HCT116 (cell line): ENCODE measurements around the gene SEC31A. TPM values are rescaled to one million over a fixed set of nuclear protein-coding genes. Genes with fewer than 3 reads are reported as not detected.

Experiments
- ATAC-seq: fragments of 200-7000 bp; cut with Tn5 transposase; 2 replicates; pipeline ENCODE4 v1.9.1; 2020; ENCODE audit warnings: mild to moderate bottlenecking, moderate library complexity
- BruUV-seq: library from RNA; stranded (reverse); fragments of 400-500 nt; replicated peaks from 2 replicates; lab custom pipeline; 2021; lab: Mats Ljungman, UMichigan
- CTCF ChIA-PET: fragments of 300-600 bp; sonication (Branson Sonifier 250); formaldehyde crosslinking; loops from one replicate; lab custom pipeline; 2021; ENCODE audit warnings: antibody characterized with exemption; lab: Charles Lee
- POLR2A ChIA-PET: fragments of 300-600, 350-600 bp; sonication (Branson Sonifier 250); formaldehyde crosslinking; loops from one replicate; lab custom pipeline; 2021; ENCODE audit warnings: antibody characterized with exemption; lab: Charles Lee
- RAD21 ChIA-PET, 2 experiments: fragments of 300-600 bp; sonication (Branson Sonifier 250); formaldehyde crosslinking; loops; one replicate each; lab custom pipeline; 2023; ENCODE audit warnings: low total read pairs in 2 of 2; ENCODE audit not compliant: uncharacterized antibody in 2 of 2, unreplicated experiment in 2 of 2, low non-redundant PET in 1 of 2; lab: Charles Lee
- DNase-seq: peaks from one replicate; pipeline ENCODE4 v3.0.0-alpha.2; 2010; ENCODE audit warnings: low read depth, low spot score
- H2AFZ ChIP-seq: fragments of 200-600 bp; shearing (Covaris generic), sonication (generic); 2 replicates; pipeline ENCODE4 v1.6.1; 2017; ENCODE audit warnings: low read depth, mixed run types, mixed read lengths, antibody characterized with exemption, low read length; ENCODE audit not compliant: poor library complexity, severe bottlenecking
- H3K27ac ChIP-seq: 2 replicates; pipeline ENCODE4 v1.5.1; 2012; ENCODE audit warnings: low read depth, low read length
- H3K27me3 ChIP-seq: fragments of 200-600 bp; sonication (generic); 2 replicates; pipeline ENCODE4 v1.6.1; 2016; ENCODE audit warnings: mixed run types, low read length, mixed read lengths; ENCODE audit not compliant: insufficient read depth
- H3K36me3 ChIP-seq, 2 experiments: fragments of 200-500 bp in 1 of 2; fragments of 200-600 bp in 1 of 2; sonication (Bioruptor generic) in 1 of 2; sonication (generic) in 1 of 2; 2 replicates each; pipeline versions ENCODE4 v1.5.1 to v1.6.1; 2014 to 2016; ENCODE audit warnings: low read length in 2 of 2, inconsistent platforms in 1 of 2, mixed read lengths in 1 of 2, mixed run types in 1 of 2; ENCODE audit not compliant: insufficient read depth in 2 of 2, control insufficient read depth in 1 of 2
- H3K4me1 ChIP-seq, 2 experiments: fragments of 200-600 bp in 1 of 2; sonication (generic) in 1 of 2; 2 replicates each; pipeline versions ENCODE4 v1.5.1 to v1.6.1; 2012 to 2017; ENCODE audit warnings: low read length in 2 of 2, inconsistent platforms in 1 of 2, mild to moderate bottlenecking in 1 of 2, mixed read lengths in 1 of 2, mixed run types in 1 of 2, moderate library complexity in 1 of 2; ENCODE audit not compliant: insufficient read depth in 2 of 2, control insufficient read depth in 1 of 2
- H3K4me2 ChIP-seq: fragments of 200-600 bp; sonication (generic); 2 replicates; pipeline ENCODE4 v1.6.1; 2017; ENCODE audit warnings: mixed run types, low read length, mixed read lengths
- H3K4me3 ChIP-seq, 2 experiments: fragments of 200-600 bp in 1 of 2; sonication (generic) in 1 of 2; replicated peaks in 1 of 2; 2 replicates each; pipeline ENCODE4 v1.5.1; 2011 to 2016; ENCODE audit warnings: low read length in 2 of 2, control low read depth in 1 of 2, low read depth in 1 of 2, mild to moderate bottlenecking in 1 of 2, mixed read lengths in 1 of 2, mixed run types in 1 of 2
- H3K79me2 ChIP-seq: fragments of 200-600 bp; sonication (generic); 2 replicates; pipeline ENCODE4 v1.6.1; 2017; ENCODE audit warnings: mild to moderate bottlenecking, mixed run types, low read length, moderate library complexity, mixed read lengths; ENCODE audit not compliant: insufficient read depth
- H3K9ac ChIP-seq: fragments of 200-600 bp; sonication (generic); 2 replicates; pipeline ENCODE4 v1.6.1; 2016; ENCODE audit warnings: low read length, mixed read lengths
- H3K9me2 ChIP-seq: fragments of 200-600 bp; sonication (generic), shearing (Covaris generic); 2 replicates; pipeline ENCODE4 v1.6.1; 2017; ENCODE audit warnings: mixed run types, mild to moderate bottlenecking, moderate library complexity; ENCODE audit not compliant: insufficient read depth
- H3K9me3 ChIP-seq, 2 experiments: fragments of 200-500 bp in 1 of 2; fragments of 200-600 bp in 1 of 2; sonication (Bioruptor generic) in 1 of 2; sonication (generic) in 1 of 2; 2 replicates each; pipeline ENCODE4 v1.6.1; 2014 to 2017; ENCODE audit warnings: low read length in 2 of 2, mixed read lengths in 2 of 2, inconsistent platforms in 1 of 2, low read depth in 1 of 2, mild to moderate bottlenecking in 1 of 2, mixed run types in 1 of 2, moderate library complexity in 1 of 2; ENCODE audit not compliant: control insufficient read depth in 1 of 2, insufficient read depth in 1 of 2
- H4K20me1 ChIP-seq: fragments of 200-600 bp; sonication (generic), shearing (Covaris generic); 2 replicates; pipeline ENCODE4 v1.6.1; 2017; ENCODE audit warnings: mixed run types, mild to moderate bottlenecking, moderate library complexity; ENCODE audit not compliant: insufficient read depth
- CBX3 ChIP-seq: IDR thresholded peaks from 2 replicates; pipeline ENCODE4 v1.6.1; 2012; ENCODE audit warnings: low read depth
- EZH2 ChIP-seq: fragments of 200-600 bp; sonication (generic); IDR thresholded peaks from 2 replicates; pipeline ENCODE4 v1.6.1; 2017; ENCODE audit warnings: antibody characterized with exemption, mixed run types
- EZH2phosphoT487 ChIP-seq: fragments of 200-600 bp; IDR thresholded peaks from 2 replicates; pipeline ENCODE4 v1.6.1; 2018; ENCODE audit warnings: antibody characterized with exemption, borderline replicate concordance
- JUND ChIP-seq: IDR thresholded peaks from 2 replicates; pipeline ENCODE4 v1.6.1; 2012
- RAD21 ChIP-seq: IDR thresholded peaks from 2 replicates; pipeline ENCODE4 v1.6.1; 2012; ENCODE audit warnings: low read depth, mild to moderate bottlenecking
- SIN3A ChIP-seq: IDR thresholded peaks from 2 replicates; pipeline ENCODE4 v1.6.1; 2012; ENCODE audit warnings: low read depth
- SRF ChIP-seq: IDR thresholded peaks from 2 replicates; pipeline ENCODE4 v1.6.1; 2012; ENCODE audit warnings: low read depth
- TCF7L2 ChIP-seq: IDR thresholded peaks from 2 replicates; pipeline ENCODE4 v1.7.0; 2011; ENCODE audit warnings: borderline replicate concordance, inconsistent platforms; ENCODE audit not compliant: insufficient read depth, insufficient read length; ENCODE audit errors: extremely low read depth
- YY1 ChIP-seq: IDR thresholded peaks from 2 replicates; pipeline ENCODE4 v1.6.1; 2011; ENCODE audit warnings: low read length, low read depth, moderate library complexity, mild to moderate bottlenecking; ENCODE audit not compliant: insufficient replicate concordance; ENCODE audit errors: extremely low read depth
- ZFX ChIP-seq: fragments of 450-650 bp; IDR thresholded peaks from 2 replicates; pipeline ENCODE4 v1.6.1; 2017
- ZNF274 ChIP-seq: fragments of 200-500 bp; sonication (Bioruptor generic); IDR thresholded peaks from 2 replicates; pipeline ENCODE4 v1.6.1; 2014; ENCODE audit warnings: mild to moderate bottlenecking, low read depth, low read length, inconsistent platforms
- intact Hi-C: fragments of 100-400 bp; cut with micrococcal nuclease; formaldehyde crosslinking; loops from 2 replicates; pipeline ENCODE4 v1.10.0; 2022
- total RNA-seq: library from RNA; stranded (reverse); gene quantifications from one replicate; pipeline ENCODE4 v1.2.1, GENCODE V29; 2021; ENCODE audit not compliant: unreplicated experiment
- TF ChIP-seq, protein P1 (sequence below), 3 experiments: fragments of 200-600 bp in 1 of 3; sonication (generic) in 1 of 3; IDR thresholded peaks in 2 of 3; conservative IDR thresholded peaks in 1 of 3; 2 replicates each; pipeline ENCODE4 v1.5.1; 2012 to 2017; ENCODE audit warnings: low read depth in 2 of 3, low read length in 2 of 3, antibody characterized with exemption in 1 of 3, borderline replicate concordance in 1 of 3, control low read depth in 1 of 3, mild to moderate bottlenecking in 1 of 3, mixed read lengths in 1 of 3, mixed run types in 1 of 3, moderate library complexity in 1 of 3; ENCODE audit not compliant: insufficient read depth in 1 of 3
- TF ChIP-seq, protein P2 (sequence below): IDR thresholded peaks from 2 replicates; pipeline ENCODE4 v1.6.1; 2012; ENCODE audit warnings: low read depth

SEC31A gene
- total RNA-seq, 1 experiment from 2014 or later = 78.5 TPM

DNA sequence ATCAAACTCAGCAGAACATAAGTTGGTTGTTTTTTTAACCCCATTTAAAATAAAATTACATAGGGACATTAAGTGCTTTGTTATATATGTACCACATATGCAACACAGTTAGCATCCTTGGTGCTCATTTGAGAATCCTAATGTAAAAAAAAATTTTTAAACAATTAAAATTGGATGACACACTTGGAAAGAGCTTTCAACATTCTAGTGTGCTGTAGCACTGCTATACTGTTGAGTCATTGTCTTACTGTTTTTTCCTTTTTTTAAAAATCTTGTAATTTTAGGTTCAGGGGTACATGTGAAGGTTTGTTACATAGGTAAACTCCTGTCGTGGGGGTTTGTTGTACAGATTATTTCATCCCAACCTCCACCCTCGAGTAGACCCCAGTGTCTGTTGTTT lies 22.4 kb upstream of the SEC31A start:
- CTCF ChIA-PET = no interaction called here
- intact Hi-C loops = no loop called here

More for the DNA sequence above, 22.4 kb upstream of the SEC31A start:
- H3K36me3 ChIP-seq = no peaks in the 10 kb centered on the region
- no peak overlapping the region for H3K4me2 ChIP-seq
- DNase-seq (no peak), ATAC-seq (no peak)
- H3K9me3 ChIP-seq = no peaks in the 10 kb centered on the region
- POLR2A ChIA-PET = no interaction called here
- no peaks in the 10 kb centered on the region for H3K9me2 ChIP-seq
- H3K4me3 ChIP-seq = no peak overlapping the region
- no TSS peak for BruUV-seq
- H3K4me1 ChIP-seq = no peaks in the 10 kb centered on the region
- no peaks in the 10 kb centered on the region for H3K27me3 ChIP-seq
- RAD21 ChIA-PET = no interaction called here
- H3K79me2 ChIP-seq = no peaks in the 10 kb centered on the region
- no peak overlapping the region for H3K9ac ChIP-seq
- no peak for TF ChIP-seq YY1
- TF ChIP-seq, protein P1, sequence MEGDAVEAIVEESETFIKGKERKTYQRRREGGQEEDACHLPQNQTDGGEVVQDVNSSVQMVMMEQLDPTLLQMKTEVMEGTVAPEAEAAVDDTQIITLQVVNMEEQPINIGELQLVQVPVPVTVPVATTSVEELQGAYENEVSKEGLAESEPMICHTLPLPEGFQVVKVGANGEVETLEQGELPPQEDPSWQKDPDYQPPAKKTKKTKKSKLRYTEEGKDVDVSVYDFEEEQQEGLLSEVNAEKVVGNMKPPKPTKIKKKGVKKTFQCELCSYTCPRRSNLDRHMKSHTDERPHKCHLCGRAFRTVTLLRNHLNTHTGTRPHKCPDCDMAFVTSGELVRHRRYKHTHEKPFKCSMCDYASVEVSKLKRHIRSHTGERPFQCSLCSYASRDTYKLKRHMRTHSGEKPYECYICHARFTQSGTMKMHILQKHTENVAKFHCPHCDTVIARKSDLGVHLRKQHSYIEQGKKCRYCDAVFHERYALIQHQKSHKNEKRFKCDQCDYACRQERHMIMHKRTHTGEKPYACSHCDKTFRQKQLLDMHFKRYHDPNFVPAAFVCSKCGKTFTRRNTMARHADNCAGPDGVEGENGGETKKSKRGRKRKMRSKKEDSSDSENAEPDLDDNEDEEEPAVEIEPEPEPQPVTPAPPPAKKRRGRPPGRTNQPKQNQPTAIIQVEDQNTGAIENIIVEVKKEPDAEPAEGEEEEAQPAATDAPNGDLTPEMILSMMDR (IDR thresholded peaks at IDR 0.05 in 2 of 3, conservative IDR thresholded peaks at IDR 0.05 in 1 of 3; ENCODE audit: borderline replicate concordance in 1 of 3, insufficient read depth in 1 of 3, low read depth in 2 of 3, low read length in 2 of 3) = no peak
- TF ChIP-seq CBX3 = no peak
- TF ChIP-seq SRF = no peak
- no peak for TF ChIP-seq RAD21
- TF ChIP-seq ZNF274 = no peak
- TF ChIP-seq, protein P2, sequence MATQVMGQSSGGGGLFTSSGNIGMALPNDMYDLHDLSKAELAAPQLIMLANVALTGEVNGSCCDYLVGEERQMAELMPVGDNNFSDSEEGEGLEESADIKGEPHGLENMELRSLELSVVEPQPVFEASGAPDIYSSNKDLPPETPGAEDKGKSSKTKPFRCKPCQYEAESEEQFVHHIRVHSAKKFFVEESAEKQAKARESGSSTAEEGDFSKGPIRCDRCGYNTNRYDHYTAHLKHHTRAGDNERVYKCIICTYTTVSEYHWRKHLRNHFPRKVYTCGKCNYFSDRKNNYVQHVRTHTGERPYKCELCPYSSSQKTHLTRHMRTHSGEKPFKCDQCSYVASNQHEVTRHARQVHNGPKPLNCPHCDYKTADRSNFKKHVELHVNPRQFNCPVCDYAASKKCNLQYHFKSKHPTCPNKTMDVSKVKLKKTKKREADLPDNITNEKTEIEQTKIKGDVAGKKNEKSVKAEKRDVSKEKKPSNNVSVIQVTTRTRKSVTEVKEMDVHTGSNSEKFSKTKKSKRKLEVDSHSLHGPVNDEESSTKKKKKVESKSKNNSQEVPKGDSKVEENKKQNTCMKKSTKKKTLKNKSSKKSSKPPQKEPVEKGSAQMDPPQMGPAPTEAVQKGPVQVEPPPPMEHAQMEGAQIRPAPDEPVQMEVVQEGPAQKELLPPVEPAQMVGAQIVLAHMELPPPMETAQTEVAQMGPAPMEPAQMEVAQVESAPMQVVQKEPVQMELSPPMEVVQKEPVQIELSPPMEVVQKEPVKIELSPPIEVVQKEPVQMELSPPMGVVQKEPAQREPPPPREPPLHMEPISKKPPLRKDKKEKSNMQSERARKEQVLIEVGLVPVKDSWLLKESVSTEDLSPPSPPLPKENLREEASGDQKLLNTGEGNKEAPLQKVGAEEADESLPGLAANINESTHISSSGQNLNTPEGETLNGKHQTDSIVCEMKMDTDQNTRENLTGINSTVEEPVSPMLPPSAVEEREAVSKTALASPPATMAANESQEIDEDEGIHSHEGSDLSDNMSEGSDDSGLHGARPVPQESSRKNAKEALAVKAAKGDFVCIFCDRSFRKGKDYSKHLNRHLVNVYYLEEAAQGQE = no peak
- TF ChIP-seq ZFX = no peak
- no peak for TF ChIP-seq SIN3A
- TF ChIP-seq EZH2 = no peak
- no peak for TF ChIP-seq JUND
- no peak for TF ChIP-seq EZH2phosphoT487
- TF ChIP-seq TCF7L2 = no peak
- no peak overlapping the region for H3K27ac ChIP-seq
- H4K20me1 ChIP-seq = no peaks in the 10 kb centered on the region
- no peak overlapping the region for H2AFZ ChIP-seq
